GM19193 (cell line): Measurements from ENCODE around the gene CHN1.

Experiments used
- POLR2A ChIP-seq: IDR thresholded peaks from 4 replicates; pipeline ENCODE4 v1.6.1; 2011; ENCODE audit not compliant: insufficient read depth, insufficient read length; ENCODE audit errors: extremely low read depth

Gene CHN1

DNA sequence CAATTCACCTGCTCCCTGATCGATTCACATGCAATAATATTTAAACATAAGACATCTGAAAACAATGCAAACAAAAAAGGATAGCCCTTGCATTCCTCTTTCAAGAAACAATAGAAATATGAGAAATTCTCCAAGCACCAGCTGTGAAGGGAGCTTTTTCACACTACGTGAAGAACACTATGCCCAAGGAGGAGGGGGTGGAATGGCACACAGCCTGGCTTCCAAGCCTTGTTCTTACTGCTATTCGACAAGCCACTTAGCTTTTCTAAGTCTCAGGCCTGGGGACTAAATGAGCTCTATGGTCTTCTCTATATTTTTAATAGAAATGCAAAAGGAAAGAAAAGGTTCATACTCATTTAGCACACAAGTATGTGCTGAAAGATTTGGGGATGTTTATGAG lies 148.7 kb downstream of the CHN1 start:
- no peak for TF ChIP-seq POLR2A

- no peak for TF ChIP-seq POLR2A
Observed at GRCh38 chr2:174846941-174847938, 157.9 kb downstream of the CHN1 start.

DNA sequence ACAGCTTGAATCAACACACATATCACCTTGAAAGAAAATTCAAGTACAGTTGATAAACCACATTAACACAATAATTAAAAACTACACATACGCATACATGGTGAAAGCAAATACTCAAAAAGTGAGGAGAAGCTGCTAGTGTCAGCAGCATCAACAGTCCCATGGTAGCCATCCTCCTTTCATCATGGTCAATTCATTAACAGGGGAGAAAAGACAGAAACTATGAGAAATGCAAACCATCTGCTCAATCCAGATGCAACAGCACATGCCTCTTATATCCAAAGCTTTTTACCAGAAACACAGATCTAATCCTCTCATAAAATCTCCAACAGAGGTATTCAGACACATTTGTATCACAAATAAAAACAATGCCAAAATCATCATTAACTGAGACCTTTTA lies 159.0 kb downstream of the CHN1 start:
- no peak for TF ChIP-seq POLR2A

GRCh38 chr2:174844295-174844708 lies 160.9 kb downstream of the CHN1 start:
- no peak for TF ChIP-seq POLR2A

DNA sequence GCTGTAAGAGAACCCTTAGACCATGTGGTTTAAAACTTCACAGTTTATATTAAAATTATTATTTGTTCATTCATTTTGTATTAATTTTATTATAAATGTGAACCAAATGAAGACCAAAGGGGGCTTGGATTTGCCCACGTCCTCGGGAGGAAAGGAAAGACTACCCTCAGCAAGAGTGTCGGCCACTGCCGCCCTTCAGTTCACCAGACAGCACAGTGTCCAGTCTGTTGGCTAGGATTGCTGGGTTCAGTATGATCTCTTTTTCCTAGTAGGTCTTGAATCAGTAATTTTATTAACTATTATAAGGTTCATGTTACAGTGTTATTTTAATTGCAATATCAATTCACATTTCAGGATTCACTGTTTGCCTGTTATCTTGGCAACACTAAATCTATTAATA lies 162.7 kb downstream of the CHN1 start:
- TF ChIP-seq POLR2A, result no peak

DNA sequence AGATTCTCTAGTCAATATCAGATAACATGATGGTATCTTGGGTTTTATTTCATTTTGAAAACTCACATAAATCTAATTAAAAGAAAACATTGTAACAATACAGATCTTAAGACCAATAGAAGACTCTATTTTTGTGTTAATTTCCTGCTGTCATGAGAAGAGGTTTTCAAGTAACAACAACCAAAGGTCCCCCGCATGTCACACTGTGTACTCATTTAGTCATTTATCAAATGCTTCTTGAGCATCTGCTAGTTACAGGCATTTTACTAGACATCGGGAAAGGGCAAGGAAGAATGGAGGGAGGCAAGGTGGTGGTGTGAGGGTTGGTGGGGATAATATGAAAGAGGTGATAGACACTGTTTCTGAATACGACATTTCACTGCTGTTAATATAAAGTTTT lies 163.2 kb downstream of the CHN1 start:
- TF ChIP-seq POLR2A, result no peak

DNA sequence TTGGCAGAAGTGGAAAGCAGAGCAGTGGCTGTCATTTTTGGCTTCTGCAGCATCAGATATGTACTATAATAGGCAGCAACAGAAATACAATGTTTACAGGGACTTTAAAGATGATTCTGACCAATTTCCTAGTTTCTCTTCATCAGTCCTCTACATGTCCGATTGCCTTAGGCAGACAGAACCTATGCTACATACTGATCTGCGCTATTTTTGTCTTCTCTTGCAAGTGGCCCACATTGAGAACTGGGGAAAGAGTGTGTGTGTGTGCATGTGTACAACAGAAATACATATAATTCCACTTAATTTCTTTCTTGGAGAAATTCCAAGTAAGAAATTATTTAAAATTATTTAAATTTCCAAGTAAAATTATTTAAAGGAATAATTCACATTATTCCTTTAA lies 163.8 kb downstream of the CHN1 start:
- TF ChIP-seq POLR2A, result no peak

- no peak for TF ChIP-seq POLR2A
Observed at GRCh38 chr2:174840436-174840835, 164.7 kb downstream of the CHN1 start.

DNA sequence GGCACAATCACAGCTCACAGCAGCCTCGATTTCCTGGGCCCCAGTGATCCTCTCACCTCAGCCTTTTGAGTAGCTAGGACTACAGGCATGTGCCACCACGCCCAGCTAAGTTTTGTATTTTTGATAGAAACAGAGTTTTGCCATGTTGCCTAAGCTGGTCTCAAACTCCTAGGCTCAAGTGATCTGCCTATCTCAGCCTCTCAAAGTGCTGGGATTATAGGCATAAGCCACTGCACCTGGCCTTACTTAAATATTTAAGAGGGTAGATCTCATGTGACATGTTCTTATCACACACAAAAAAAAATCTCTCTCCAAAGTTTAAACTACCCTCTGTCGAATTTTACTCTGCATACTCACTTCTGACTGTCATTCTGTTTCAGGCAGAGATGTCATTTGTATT lies 165.5 kb downstream of the CHN1 start:
- no peak for TF ChIP-seq POLR2A

DNA sequence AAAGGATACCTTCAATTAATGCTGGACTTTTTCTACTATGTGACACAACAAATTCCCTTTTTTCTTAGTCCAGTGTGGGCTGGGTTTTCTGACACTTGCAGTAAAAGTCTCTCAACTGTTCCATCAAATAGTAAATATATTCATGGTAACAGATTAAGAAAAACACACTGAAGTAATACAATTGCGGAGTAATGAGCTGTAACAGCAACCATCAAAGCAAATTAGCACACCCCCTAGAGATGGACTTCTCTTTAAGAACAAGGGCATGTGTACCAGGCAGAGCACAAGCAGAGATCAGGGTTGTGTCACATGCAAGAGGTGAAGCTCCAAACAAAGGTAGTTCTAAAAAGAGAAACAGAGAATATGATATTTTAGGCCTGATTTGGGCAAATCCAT lies 168.2 kb downstream of the CHN1 start:
- no peak for TF ChIP-seq POLR2A

GRCh38 chr2:174836377-174836994 lies 168.7 kb downstream of the CHN1 start:
- TF ChIP-seq POLR2A, result no peak

DNA sequence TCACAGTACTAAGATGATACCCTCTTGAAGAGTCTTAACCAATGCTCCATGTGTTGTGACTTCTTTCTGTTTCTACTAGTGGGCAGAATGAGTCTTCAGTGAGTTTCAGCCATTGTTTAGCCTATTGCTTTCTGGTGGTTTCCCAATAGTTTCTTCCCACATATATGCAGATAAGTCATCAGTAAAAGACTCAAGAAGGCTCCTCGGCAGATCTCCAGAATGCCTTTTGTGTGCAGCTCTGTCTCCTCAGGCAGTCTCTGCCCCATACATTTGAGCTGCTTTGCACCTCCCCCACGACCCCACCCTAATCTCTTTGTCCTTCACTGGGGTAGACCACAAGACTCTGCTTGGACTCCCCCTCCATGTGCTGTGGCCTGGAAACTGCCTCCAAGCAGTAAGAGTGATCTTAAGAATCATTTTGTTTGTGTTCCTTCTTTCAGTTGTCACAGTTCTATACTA lies 169.4 kb downstream of the CHN1 start:
- no peak for TF ChIP-seq POLR2A

GRCh38 chr2:174833737-174834136 lies 171.4 kb downstream of the CHN1 start:
- no peak for TF ChIP-seq POLR2A

GRCh38 chr2:174830561-174830960 lies 174.6 kb downstream of the CHN1 start:
- no peak for TF ChIP-seq POLR2A

GRCh38 chr2:174829550-174829949 lies 175.6 kb downstream of the CHN1 start:
- no peak for TF ChIP-seq POLR2A
